PC-9 (cell line): ENCODE measurements around the gene SEMA4C.

Experiments used
- EZH2 ChIP-seq: fragments of 200-600 bp; sonication (generic); IDR thresholded peaks from 2 replicates; pipeline ENCODE4 v1.8.0; 2017; ENCODE audit warnings: antibody characterized with exemption, low read depth
- TF ChIP-seq, protein P1 (sequence below): fragments of 200-600 bp; sonication (generic); conservative IDR thresholded peaks from 2 replicates; pipeline ENCODE4 v1.6.1; 2017; ENCODE audit warnings: mixed run types, antibody characterized with exemption, mild to moderate bottlenecking, moderate library complexity

DNA sequence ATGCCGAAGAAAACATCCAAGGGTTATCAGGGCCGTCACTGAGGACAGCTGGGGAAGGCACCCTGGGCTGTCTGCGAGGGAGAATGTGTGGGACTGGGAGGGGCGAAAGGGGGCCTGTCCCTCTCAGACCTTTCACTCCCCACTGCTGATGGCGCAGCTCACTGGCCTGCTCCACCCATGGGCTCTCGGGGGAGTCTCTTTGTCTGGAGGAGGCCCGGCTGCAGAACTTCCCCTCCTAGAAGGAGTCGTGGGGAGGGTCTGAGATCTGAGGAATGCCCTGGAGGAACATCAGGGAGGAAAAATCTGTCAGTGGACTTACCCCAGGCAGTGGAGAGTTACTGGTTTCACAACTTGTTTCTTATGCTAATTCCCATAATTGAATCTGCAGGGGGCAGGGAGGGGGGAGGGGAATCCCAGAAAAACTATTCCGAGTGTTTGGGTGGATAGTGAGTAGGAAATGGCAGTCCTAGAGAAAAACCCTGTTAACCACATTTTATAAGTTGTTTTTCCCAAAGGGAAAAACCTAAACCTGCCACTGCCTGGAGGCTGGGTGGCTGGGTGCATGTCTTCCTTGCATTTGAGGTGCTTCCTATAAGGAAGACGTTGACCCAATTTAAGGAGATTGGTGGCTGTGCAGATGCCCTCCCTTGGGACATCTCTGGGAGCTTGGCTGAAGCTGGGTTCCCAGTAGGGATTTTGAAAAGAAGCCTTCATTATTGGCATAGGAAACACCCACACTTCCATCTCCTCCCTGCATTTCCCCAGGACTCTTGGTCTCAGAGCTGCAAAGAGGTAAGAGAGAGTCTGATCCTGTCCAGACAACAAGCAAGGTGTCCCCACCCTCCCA lies 11.7 kb upstream of the SEMA4C start:
- TF ChIP-seq, protein P1, sequence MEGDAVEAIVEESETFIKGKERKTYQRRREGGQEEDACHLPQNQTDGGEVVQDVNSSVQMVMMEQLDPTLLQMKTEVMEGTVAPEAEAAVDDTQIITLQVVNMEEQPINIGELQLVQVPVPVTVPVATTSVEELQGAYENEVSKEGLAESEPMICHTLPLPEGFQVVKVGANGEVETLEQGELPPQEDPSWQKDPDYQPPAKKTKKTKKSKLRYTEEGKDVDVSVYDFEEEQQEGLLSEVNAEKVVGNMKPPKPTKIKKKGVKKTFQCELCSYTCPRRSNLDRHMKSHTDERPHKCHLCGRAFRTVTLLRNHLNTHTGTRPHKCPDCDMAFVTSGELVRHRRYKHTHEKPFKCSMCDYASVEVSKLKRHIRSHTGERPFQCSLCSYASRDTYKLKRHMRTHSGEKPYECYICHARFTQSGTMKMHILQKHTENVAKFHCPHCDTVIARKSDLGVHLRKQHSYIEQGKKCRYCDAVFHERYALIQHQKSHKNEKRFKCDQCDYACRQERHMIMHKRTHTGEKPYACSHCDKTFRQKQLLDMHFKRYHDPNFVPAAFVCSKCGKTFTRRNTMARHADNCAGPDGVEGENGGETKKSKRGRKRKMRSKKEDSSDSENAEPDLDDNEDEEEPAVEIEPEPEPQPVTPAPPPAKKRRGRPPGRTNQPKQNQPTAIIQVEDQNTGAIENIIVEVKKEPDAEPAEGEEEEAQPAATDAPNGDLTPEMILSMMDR = no peak
- no peak for TF ChIP-seq EZH2
